AG20443 (cell line): Measurements from ENCODE around the gene TESMIN.

Experiments
- DNase-seq: peaks from one replicate; pipeline ENCODE4 v3.0.0; 2012; ENCODE audit warnings: low spot score, mixed read lengths

Gene TESMIN

DNA sequence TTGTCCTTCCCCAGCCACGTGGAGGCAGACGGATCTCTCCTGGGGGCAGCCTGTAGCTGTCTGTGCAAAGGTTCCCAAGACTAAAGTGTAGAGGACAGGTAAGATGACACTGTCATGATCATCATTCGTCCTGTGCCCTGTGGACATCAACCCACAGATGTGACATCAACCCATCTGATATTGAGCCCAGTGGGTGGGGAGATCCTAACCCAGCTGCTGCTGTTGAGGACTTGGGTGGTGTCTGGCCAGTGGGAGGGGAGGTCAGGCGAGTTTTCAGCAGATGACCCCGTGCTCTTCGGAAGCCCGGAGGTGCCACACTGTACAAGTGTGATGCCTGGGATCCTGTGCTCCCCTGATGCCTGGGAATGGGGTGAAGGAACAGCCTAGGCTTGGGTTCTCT, 68.2 kb downstream of the TESMIN start:
- no peak for DNase-seq

DNA sequence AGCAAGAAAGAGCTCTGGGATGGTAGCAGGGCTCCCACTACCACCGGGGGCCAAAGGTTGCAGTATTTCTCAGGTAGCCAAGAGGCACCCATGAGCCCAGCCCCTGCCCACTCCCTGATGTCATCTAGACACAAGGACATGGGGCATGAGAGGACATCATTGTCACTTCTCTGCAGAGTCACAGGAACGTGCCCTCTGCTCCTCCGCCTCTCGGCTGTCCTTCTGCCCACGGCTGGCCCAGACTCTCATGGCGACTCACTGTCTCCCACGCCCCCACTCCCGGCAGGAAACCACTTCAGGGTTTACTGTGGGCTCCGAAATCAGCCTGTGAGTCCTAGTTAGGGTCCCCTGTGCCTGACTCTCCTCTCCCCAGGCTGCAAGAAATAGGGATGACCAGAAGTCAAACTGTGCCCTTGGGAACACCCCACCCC, 68.8 kb downstream of the TESMIN start:
- no peak for DNase-seq

DNA sequence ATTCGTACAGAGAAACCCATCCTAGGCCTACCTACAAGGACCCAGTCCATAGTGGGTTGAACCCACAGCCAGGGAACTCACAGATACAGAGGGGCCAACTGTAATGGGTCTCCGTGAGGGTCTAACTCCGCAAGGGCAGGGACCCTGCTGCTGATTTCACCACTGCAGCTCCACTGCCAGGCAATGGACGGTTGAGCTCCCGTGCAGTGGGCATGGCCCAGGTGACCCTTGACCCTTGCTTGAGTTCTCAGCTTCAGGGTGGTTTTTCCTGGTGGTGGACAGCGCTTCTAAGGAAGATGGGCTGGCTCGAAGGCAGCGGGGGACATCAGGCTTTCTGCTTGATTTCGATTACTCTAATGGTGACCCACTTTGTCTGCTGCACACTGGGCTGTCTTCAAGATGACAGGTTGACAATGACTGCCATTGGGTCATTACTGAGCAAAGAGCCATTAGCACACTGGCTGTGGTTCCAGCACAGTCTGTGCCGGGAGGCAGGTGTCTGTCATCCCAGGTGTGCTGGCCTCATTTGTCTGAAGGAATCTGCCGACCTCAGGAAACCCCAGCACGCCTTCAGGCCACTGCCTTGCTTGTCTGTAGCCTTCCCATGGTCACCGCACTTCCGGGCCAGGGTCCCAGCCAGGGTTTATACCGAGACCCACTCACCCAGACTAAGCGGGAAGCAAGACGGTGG, 70.6 kb downstream of the TESMIN start:
- no peak for DNase-seq

DNA sequence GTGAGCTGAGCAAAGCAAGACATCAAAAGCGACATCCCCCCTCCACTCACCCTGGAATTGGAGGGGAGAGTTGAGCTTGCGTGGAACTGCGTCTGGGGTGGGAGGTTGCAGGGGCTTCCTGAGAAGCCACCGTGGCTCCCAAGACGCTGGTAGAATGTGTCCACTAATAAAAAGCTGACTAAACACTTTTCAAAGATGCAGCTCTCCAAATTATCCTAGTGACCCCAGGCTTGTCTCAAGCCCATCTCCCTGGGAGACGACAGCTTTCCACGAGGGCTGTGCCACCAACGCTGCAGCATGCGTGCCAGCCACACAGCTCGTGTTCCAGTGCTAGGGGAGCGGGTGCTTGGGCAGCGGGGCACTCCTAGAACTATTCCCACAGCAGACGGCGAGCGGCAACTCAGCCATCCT, 73.3 kb downstream of the TESMIN start:
- no peak for DNase-seq

DNA sequence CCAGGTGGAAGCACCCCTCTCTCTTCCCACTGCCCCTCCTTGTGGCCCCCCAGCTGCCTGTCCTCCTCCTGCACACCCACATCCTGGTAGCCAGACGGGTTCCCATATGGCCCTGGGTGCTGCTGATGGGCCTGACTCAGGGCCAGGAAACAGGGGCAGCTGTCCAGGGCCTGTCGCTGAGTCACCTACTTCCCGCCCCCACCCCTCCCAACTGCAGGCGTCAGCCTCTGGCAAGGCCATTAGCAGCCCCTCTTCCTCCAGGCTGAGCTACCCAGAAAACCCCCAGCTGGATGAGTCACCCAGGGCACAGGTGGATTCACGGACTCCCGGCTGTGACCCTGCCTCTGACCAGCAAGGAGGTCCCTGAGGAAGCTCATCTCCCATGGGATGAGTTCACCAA, 73.9 kb downstream of the TESMIN start:
- DNase-seq, result peak; percentile 86

DNA sequence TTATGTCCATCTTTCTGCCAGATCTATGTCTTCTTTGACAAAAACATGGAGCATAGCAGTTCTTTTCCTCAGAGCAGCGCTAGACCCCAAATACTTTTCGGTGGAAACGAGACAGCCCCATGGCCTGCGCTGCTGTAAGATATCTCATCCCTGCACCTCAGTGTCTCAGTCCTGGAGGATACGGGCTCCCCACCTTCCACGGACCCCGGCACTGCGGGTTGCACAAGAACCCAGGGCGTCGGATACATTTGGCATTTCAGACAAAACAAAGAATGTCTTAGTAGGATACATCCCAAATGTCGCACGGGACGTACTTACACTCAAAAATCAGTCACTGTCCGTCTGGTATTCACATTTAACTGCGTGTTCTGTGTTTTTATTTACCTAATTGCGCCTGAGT, 76.9 kb downstream of the TESMIN start:
- DNase-seq, result no peak

DNA sequence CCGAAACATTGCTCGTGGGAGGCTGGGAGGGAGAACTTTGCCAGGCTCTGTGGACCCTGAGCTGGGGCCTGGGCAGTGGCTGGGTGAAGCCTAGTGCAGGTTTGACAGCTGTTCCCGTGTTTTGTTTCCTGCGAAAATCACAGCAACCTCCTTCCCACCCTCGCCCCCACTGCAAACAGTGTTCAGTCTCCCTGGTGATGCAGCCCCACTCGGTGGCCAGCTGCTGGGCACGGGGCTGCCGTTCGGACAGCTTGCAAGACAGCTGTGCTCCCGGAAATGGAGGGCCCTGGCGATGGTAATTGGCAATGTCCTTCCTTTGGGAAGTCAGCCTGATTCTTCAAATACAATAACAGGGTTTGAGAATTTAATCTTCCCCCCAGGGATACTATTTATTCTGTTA, 77.3 kb downstream of the TESMIN start:
- DNase-seq, result no peak

DNA sequence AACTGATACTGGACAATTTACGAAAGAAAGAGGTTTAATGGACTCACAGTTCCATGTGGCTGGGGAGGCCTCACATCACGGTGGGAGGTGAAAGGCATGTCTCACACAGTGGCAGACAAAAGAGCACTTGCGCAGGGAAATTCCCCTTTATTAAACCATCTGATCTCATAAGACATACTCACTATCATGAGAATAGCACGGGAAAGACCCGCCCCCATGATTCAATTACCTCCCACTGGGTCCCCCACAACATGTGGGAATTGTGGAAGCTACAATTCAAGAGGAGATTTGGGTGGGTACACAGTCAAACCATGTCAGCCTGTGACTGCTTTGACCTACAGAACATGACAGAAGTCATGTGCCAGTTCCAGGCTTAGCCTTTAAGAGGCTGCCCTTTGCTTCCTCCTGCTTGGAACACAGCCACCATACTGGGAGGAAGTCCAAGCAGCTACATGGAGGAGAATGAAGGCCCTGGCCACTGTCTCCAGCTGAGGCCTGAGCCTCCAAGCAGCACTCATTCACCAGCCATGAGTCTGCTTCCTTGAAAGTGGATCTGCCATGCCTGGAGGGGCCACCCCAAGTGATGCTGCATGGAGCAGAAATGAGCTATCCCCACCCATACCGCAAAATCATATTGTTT, 77.9 kb downstream of the TESMIN start:
- peak; percentile 44 for DNase-seq

DNA sequence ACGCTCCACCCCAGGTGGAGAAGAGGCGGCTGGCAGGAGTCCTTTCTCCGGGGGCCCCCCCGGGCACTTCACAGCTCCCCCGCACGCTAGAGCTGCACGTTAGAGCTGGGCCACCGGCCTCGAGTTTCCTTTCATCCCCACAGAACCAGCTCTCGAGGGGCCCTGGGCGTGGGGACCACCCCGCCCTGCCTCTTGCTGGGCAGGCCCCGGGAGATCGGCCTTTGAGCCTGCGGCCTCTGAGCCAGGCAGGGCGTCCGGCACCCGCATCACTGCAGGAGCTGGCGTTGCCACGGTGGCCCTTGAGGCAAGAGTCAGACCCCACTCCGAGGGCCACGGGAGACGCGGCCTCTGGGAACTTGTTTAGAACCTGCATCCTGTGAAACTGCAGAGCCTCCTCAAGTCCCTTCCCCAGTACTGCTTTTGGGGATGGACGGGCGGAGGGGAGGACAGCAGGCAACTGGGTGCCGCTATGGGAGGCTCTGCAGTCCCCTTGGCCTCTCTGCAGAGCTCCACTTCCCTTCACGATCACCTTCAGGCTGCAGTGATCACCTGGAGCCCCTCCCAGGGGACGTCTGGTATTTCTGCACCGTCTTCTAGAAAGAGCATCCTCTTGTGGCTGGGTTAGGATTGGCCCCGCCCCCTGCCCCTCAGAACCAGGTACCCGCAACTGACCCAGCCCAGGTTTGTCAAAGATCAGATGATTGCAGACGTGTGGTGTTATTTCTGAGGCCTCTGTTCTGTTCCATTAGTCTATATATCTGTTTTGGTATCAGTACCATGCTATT, 80.9 kb downstream of the TESMIN start:
- no peak for DNase-seq

DNA sequence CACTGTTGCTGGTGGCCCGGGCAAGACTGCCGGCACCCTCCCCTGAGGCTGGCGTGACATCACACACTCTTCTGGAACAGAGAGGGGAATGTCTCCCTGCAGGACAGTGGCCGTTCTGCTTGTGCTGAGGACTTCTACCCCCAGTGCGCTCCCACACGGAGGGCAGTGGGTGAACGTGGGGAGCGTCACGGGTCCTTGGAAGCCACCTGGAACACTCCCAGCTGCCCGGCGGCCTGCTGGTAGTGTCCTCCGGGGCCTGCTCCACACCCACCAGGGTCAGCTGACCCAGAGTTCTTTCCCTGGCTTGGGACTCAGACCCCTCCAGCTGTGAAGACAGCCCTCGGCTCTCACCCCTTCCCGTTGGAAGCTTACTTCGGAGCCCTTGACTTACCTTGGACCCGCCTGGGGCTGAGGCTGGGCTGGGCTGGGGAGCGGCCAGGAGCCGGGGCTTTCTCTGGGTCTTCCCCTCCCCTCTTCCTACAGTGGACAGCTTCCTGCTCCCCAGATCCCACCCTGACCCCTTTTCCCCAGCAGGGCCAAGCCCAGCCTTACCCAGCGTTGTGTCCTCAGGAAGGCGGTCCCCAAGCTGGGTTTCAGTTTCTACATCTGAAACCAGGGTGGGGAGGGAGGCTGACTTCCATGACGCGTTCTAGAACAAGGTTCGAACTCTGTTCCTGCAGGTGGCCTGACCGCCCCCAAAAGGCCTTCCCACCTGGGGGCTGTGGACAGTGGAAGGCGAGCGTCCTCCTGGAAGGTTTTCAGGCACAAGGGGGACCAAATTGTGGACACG, 81.8 kb downstream of the TESMIN start:
- DNase-seq, result no peak

DNA sequence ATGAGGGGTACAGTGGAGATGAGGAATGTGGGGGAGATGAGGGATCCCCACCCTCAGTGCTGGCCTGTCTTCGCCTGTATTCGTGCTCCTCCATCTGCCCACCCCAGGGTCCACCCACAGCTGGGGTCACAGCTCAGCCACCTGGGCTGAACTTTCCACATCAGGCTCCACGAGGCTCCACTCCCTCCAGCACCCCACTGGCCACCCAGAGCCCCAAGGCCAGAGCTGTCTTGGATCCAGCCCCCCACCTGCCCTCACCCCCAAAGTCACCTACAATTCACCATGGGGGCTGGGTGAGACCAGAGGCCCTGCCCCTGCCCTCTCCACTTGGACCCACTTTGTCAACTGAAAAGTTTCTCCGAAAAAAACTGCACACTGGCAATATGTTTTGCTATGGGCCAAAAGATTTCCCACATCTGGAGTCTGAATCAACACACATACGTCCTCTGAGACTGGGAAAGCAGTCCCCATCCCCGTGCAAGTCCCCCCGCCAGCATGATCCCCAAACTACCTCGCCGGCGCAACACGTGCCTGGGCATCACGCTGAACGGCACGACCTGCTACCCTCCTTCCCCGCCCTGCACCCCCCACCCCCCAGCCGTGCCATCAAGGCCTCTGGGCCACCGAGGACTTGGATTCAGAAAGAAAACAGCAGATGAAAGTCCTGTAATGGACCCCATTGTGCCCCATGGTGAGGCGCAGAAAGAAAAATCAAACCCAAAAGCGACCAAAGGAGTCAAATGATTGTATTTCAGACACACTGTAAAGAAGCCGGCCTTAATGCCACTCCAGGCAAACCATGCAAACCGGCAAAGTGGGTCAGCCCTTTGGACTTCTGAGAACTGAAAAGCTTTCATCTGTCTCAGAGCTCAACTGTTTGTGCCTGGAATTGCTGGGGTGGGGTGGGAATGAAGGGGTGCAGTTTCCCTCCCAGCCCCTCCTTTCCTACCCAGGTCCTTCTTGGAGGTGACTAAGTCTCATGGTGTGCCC, 83.5 kb downstream of the TESMIN start:
- no peak for DNase-seq

DNA sequence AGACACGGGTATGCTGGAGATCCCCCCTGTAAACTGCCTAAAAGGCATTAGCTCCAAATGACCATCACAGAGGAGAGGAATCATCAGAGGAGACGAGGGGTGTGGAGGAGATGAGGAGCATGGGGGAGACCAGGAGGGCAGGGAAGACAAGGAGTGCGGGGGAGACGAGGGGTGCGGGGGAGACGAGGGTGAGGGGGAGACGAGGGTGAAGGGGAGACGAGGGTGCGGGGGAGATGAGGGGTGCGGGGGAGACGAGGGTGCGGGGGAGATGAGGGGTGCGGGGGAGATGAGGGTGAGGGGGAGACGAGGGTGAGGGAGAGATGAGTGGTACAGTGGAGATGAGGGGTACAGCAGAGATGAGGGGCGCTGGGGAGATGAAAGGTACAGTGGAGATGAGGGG, 84.5 kb downstream of the TESMIN start:
- DNase-seq, result no peak

DNA sequence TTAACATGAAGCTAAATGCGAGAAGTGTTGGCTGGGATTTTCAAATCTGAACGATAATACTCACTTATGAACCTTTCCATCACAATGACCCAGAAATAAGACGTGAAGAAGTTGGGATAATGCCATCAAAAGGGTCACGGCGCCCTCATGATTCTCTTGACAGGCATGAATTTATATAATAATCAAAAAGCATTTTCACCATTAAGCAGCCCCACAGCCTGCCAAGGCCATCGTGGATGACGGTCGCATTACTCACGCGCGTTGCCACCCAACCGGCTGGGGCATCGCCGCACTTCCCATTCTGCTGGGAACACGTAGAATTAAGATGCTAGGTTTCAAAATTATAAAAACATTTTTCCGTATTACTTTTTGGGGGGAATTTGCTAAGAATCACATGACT, 85.9 kb downstream of the TESMIN start:
- no peak for DNase-seq

DNA sequence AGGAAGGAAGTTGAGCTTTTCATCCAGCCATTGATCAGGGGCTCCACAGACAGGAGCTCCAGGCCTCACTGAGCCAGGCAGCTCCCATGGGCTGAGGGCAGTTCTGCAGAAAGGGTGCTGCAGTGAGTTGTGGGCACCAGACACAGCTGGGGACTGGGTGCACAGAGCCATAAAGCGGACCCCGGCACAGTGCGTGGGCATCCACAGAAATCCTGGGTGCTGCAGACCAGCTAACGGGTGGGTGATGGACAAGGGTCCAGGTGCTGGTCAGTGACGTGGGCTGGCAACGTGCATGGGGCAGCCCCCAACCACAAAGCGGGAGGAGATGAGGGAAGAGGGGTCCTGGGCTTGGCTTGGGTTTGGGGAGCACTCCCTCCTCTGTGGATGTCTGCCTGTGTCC, 86.4 kb downstream of the TESMIN start:
- no peak for DNase-seq

DNA sequence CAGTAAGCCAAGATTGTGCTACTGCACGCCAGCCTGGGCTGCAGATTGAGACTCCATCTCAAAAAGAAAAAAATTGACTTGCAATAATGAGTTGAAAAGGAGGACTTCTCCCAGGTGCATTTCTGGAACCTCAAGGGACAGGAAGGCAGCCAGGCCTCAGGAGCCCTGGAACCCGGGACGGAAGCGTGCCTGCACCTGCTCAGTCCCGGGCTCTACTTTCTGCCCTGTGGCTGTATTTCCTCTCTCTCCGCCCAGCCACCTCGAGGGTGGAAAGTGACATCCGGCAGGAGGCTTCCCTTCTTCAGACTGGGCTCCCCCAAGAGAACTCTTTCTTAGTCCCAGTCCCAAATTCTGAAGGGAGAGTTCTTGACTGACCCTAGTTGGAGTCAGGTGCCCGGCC, 87.2 kb downstream of the TESMIN start:
- no peak for DNase-seq

DNA sequence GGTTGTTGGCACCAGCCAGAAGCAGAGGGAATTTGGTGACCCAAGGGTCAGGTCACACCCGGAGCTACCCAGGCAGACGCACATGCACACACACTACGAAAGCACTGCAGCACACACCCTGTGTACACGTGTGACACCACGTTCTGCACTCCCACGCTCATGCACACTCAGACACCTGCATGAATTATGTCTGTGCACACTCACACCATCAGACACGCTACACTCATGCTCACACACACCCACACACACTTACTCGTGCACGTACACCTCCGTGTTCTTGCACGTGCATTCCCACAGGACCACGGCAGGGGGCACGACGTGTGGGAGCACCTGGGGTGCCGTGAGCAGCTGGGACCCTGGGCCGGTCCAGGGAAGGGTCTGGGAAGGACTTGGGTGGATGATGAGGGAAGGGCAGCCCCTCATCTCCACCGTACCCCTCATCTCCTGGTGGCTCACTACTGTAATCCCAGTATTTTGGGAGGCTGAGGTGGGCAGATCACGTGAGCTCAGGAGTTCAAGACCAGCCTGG, 87.8 kb downstream of the TESMIN start:
- no peak for DNase-seq

DNA sequence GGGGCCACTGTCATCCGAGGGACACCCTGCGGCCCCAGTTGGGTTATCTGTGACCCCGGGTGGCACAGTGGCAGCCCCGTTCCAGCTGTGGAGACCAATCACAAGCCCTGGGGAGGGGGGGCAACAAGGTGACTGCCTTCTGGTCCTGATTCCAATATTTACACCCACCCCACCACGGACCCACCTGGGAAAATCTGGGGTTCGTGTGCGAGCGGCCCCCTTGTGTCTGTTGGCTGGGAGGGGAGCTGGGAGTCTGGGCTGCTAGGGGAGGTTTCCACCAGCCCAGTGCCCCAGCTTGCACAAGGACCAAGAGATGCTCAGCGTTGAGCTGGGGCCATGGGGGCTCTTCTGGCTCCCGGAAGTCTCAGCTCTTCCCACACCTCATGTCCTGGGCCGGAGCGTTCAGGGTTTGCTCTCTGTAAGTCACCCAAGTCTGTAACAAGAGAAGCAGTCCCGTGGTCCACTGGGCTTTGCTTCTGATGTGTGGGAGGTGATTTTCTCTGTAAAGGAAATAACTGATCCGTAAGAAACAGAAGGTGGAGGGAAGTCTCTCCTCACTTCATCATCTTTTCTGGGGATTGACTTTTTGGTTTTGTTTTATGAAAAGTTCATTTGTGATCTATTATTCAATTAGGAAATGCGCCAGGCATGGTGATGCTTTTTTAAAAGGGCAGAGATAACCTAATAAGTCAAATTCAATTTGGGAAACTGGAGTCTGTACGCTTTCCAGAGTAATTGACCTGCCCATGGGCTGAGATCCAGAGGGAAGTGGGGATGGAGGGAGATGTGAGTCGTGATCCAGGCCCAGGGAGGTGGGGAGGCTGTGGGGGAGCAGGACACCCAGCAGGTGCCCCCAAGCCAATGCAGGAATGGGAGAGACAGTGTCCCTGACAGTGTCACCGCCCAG, 89.4 kb downstream of the TESMIN start:
- DNase-seq, result no peak

DNA sequence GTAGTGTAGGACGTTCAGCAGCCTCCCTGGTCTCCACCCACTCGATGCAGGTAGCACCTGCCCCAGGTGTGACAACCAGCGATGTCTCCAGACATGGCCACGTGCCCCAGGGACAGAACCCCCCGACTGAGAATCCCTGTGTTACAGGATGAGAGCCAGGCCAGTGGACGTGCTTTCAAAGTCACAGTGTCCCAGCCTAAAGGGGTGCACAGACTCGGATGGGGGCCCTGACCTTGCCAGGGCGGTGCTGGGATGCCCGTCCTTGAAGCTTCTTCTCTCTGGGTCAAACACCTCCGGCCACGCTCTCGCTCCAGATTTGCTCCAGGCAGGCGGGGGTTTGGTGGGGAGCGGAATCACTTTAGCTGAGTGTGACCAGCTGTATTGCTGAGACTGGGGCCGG, 90.3 kb downstream of the TESMIN start:
- DNase-seq, result no peak

DNA sequence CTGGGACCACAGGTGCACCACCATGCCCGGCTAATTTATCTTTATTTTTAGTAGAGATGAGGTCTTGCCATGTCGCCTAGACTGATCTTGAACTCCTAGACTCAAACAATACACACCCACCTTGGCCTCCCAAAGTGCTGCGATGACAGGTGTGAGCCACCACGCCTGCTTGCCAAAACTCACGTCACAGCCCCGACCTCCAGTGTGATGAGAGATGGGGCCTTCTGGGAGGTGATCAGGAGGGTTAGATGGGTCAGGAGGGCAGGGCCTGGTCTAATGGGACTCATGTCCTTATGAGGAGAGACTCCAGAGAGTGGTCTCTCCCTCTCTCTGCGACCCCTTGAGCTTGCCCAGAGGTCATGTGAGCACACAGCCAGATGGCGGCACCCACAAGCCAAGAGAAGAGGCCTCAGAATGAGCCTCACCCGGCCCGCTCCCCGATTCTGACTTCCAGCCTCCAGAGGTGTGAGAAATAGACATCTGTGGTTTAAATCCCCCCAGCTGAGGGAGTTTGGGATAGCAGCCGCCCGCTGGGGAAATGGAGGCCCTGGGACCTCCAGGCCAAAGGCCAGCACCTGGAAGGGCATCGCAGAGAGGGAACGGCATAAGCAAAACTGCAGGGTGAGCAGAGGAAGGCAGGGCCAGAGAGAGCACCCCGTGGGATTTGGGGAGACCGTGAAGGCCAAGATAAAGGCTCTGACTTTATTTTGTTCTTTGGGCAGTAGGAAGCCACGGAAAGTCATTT, 91.1 kb downstream of the TESMIN start:
- DNase-seq, result no peak
